Fibroblast of lung (primary cell): ENCODE measurements around the gene SEMA5B. TPM values are rescaled to one million over a fixed set of nuclear protein-coding genes. Genes with fewer than 3 reads are reported as not detected.

Source experiments
- DNase-seq, 2 donors: peaks; one replicate each; pipeline versions ENCODE4 v3.0.0 to v3.0.0-alpha.2; 2010; ENCODE audit warnings: low read depth in 2 of 2
- H2AFZ ChIP-seq: 2 replicates; pipeline ENCODE4 v1.5.1; 2012; ENCODE audit warnings: low read length, control low read depth, inconsistent platforms
- H3K27ac ChIP-seq: 2 replicates; pipeline ENCODE4 v1.5.1; 2011; ENCODE audit warnings: low read length, control low read depth; ENCODE audit not compliant: insufficient read depth
- H3K27me3 ChIP-seq: 2 replicates; pipeline ENCODE4 v1.5.1; 2011; ENCODE audit warnings: mild to moderate bottlenecking, low read length; ENCODE audit not compliant: control insufficient read depth, insufficient read depth
- H3K36me3 ChIP-seq: 2 replicates; pipeline ENCODE4 v1.5.1; 2011; ENCODE audit warnings: low read length; ENCODE audit not compliant: control insufficient read depth, insufficient read depth
- H3K4me1 ChIP-seq: 2 replicates; pipeline ENCODE4 v1.5.1; 2011; ENCODE audit warnings: low read length; ENCODE audit not compliant: control insufficient read depth, insufficient read depth; ENCODE audit errors: extremely low read depth
- H3K4me2 ChIP-seq: 2 replicates; pipeline ENCODE4 v1.5.1; 2011; ENCODE audit warnings: low read length, control low read depth; ENCODE audit not compliant: insufficient read depth; ENCODE audit errors: extremely low read depth
- H3K4me3 ChIP-seq, 4 experiments: fragments of 200-600 bp in 1 of 4; sonication (generic) in 1 of 4; replicated peaks in 1 of 4; 2 replicates each; pipeline ENCODE4 v1.5.1; 2011 to 2016; ENCODE audit warnings: low read length in 4 of 4, low read depth in 3 of 4, mild to moderate bottlenecking in 3 of 4, control low read depth in 2 of 4, inconsistent platforms in 1 of 4, mixed read lengths in 1 of 4; ENCODE audit not compliant: insufficient read depth in 1 of 4; ENCODE audit errors: control extremely low read depth in 1 of 4
- H3K79me2 ChIP-seq: 2 replicates; pipeline ENCODE4 v1.5.1; 2012; ENCODE audit warnings: mild to moderate bottlenecking, low read length, inconsistent platforms; ENCODE audit not compliant: control insufficient read depth, insufficient read depth
- H3K9ac ChIP-seq: 2 replicates; pipeline ENCODE4 v1.5.1; 2011; ENCODE audit warnings: mild to moderate bottlenecking, low read length, control low read depth; ENCODE audit not compliant: insufficient read depth
- H3K9me3 ChIP-seq: 2 replicates; pipeline ENCODE4 v1.5.1; 2012; ENCODE audit warnings: low read depth, low read length; ENCODE audit not compliant: control insufficient read depth, insufficient read depth
- H4K20me1 ChIP-seq: 2 replicates; pipeline ENCODE4 v1.5.1; 2011; ENCODE audit warnings: low read length; ENCODE audit not compliant: control insufficient read depth, insufficient read depth; ENCODE audit errors: extremely low read depth
- EZH2 ChIP-seq: IDR thresholded peaks from 2 replicates; pipeline ENCODE4 v1.5.1; 2012; ENCODE audit warnings: low read length, control low read depth, mild to moderate bottlenecking; ENCODE audit errors: missing control alignments
- polyA plus RNA-seq, 2 donors: library from polyadenylated mRNA; depleted of rRNA in 1 of 2; stranded (reverse) in 1 of 2; unstranded in 1 of 2; fragments of >200 nt; gene quantifications; 2 replicates each; pipeline ENCODE4 v1.2.1, GENCODE V29; 2011 to 2012; ENCODE audit warnings: missing spikeins in 1 of 2
- total RNA-seq: library from RNA; depleted of rRNA; stranded (reverse); fragments of >200 nt; gene quantifications from 2 replicates; pipeline ENCODE4 v1.2.1, GENCODE V29; 2014
- TF ChIP-seq, protein P1 (sequence below), 2 donors: IDR thresholded peaks in 1 of 2; conservative IDR thresholded peaks in 1 of 2; 1 replicate in 1 of 2; 2 replicates in 1 of 2; pipeline ENCODE4 v1.5.1; 2011 to 2012; ENCODE audit warnings: low read length in 2 of 2, control low read depth in 1 of 2, inconsistent platforms in 1 of 2, low read depth in 1 of 2, mild to moderate bottlenecking in 1 of 2

The SEMA5B gene
- total and polyA plus RNA-seq, 2 donors (not counting 1 experiment from before 2014, with no cell fraction given): not detected

DNA sequence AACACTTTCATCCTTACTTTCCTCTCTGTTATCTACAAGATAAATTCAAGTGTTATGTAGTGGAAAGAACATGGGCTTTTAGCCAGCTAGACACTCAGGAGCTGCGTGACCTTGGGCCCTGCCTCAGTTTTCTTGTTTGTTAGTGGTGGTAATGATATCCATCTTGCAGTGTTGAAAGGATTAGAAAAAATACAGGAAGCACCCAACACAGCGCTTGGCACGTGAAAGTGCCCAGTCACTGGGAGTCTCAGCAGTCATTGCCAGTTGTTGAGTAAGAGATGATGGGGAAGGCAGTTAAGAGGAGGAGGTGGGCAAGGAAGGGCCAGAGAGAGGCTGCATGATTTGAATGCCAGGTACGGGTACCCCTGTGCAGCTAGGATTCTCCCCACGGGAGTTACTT lies 44.6 kb upstream of the SEMA5B start:
- TF ChIP-seq EZH2: no peak
- TF ChIP-seq, protein P1, sequence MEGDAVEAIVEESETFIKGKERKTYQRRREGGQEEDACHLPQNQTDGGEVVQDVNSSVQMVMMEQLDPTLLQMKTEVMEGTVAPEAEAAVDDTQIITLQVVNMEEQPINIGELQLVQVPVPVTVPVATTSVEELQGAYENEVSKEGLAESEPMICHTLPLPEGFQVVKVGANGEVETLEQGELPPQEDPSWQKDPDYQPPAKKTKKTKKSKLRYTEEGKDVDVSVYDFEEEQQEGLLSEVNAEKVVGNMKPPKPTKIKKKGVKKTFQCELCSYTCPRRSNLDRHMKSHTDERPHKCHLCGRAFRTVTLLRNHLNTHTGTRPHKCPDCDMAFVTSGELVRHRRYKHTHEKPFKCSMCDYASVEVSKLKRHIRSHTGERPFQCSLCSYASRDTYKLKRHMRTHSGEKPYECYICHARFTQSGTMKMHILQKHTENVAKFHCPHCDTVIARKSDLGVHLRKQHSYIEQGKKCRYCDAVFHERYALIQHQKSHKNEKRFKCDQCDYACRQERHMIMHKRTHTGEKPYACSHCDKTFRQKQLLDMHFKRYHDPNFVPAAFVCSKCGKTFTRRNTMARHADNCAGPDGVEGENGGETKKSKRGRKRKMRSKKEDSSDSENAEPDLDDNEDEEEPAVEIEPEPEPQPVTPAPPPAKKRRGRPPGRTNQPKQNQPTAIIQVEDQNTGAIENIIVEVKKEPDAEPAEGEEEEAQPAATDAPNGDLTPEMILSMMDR (conservative IDR thresholded peaks at IDR 0.05 in 1 of 2, IDR thresholded peaks at IDR 0.05 in 1 of 2; ENCODE audit: low read depth in 1 of 2, low read length in 2 of 2): no peak
- no peaks in the 10 kb centered on the region for H3K27me3 ChIP-seq
- no peak overlapping the region for H2AFZ ChIP-seq
- H3K79me2 ChIP-seq: peaks cover 79% of the 10 kb centered on the region
- no peak overlapping the region for H3K27ac ChIP-seq
- no peak overlapping the region for H3K4me3 ChIP-seq
- no peak overlapping the region for H3K9ac ChIP-seq
- H3K4me2 ChIP-seq: no peak overlapping the region
- no peaks in the 10 kb centered on the region for H3K9me3 ChIP-seq
- no peak for DNase-seq
- H3K36me3 ChIP-seq: no peaks in the 10 kb centered on the region
- peaks cover 2% of the 10 kb centered on the region for H3K4me1 ChIP-seq
- peaks cover 3% of the 10 kb centered on the region for H4K20me1 ChIP-seq

DNA sequence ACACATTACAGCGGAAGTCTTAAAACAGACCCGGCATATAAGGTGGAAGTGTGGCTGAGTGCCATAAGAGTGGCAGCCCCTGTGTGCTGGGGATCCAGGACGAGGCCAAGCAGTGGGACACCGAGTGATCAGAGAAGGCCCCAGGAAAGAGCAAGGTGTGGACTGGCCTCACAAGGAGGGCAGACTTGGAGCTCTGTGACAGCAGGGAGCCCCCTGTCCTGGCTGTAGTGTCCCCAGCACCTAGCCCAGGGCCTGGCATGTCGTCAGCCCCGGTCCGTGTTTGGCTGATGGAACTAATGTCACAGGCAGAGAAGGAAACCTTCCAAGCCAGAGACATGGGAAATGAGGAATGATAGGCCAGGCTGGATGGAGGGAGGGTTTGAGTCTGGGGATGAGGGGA lies 44.0 kb upstream of the SEMA5B start:
- no peak for DNase-seq
- peaks cover 3% of the 10 kb centered on the region for H4K20me1 ChIP-seq
- H3K4me2 ChIP-seq: no peak overlapping the region
- no peak overlapping the region for H2AFZ ChIP-seq
- H3K4me3 ChIP-seq: no peak overlapping the region
- no peak overlapping the region for H3K9ac ChIP-seq
- peaks cover under 1% of the 10 kb centered on the region for H3K4me1 ChIP-seq
- TF ChIP-seq, protein P1 (conservative IDR thresholded peaks at IDR 0.05 in 1 of 2, IDR thresholded peaks at IDR 0.05 in 1 of 2; ENCODE audit: low read depth in 1 of 2, low read length in 2 of 2): no peak
- no peak for TF ChIP-seq EZH2
- H3K27me3 ChIP-seq: no peaks in the 10 kb centered on the region
- H3K9me3 ChIP-seq: no peaks in the 10 kb centered on the region
- H3K36me3 ChIP-seq: no peaks in the 10 kb centered on the region
- H3K27ac ChIP-seq: no peak overlapping the region
- peaks cover 77% of the 10 kb centered on the region for H3K79me2 ChIP-seq

DNA sequence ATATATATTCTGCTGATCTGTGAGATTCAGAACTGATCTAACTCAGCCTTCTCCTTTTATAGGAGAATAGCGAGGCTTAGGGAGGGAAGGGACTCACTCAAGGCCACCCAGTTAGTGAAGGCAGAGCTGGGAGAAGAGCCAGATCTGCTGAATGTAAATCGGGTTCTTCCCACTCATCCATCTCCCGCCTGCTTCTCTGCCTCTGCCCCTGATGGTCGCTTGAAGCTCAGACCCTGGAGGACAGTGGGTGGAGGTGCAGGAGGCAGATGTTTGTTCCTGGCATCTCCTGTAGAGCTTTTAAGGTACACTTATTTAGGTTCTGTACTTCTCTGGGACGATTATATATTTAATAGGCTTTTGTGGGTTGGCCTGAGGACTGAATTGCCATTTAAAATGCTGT lies 43.6 kb upstream of the SEMA5B start:
- peaks cover 2% of the 10 kb centered on the region for H3K4me1 ChIP-seq
- H2AFZ ChIP-seq: no peak overlapping the region
- TF ChIP-seq, protein P1 (conservative IDR thresholded peaks at IDR 0.05 in 1 of 2, IDR thresholded peaks at IDR 0.05 in 1 of 2; ENCODE audit: low read depth in 1 of 2, low read length in 2 of 2): peak in 1 of 2 donors; percentile 33
- no peak for TF ChIP-seq EZH2
- no peaks in the 10 kb centered on the region for H3K9me3 ChIP-seq
- no peaks in the 10 kb centered on the region for H3K27me3 ChIP-seq
- DNase-seq: peak; percentile 43 to 59
- no peak overlapping the region for H3K9ac ChIP-seq
- H3K4me2 ChIP-seq: no peak overlapping the region
- H3K27ac ChIP-seq: no peak overlapping the region
- peaks cover 73% of the 10 kb centered on the region for H3K79me2 ChIP-seq
- H3K36me3 ChIP-seq: no peaks in the 10 kb centered on the region
- peaks cover 3% of the 10 kb centered on the region for H4K20me1 ChIP-seq
- no peak overlapping the region for H3K4me3 ChIP-seq
